Measurements from ENCODE around the gene PARD3B.

PARD3B gene

GRCh38 chr2:205014201-205014600, 468.9 kb downstream of the PARD3B start:
- DNase-seq (ENCODE audit: low spot score): no peak

GRCh38 chr2:205017381-205017780, 472.1 kb downstream of the PARD3B start:
- DNase-seq (ENCODE audit: low spot score): no peak

GRCh38 chr2:205017912-205018311, 472.6 kb downstream of the PARD3B start:
- DNase-seq (ENCODE audit: low spot score): no peak

GRCh38 chr2:205020673-205021072, 475.4 kb downstream of the PARD3B start:
- no peak for DNase-seq (ENCODE audit: low spot score)

- no peak for DNase-seq (ENCODE audit: low spot score)
Observed at GRCh38 chr2:205022841-205023240, 477.6 kb downstream of the PARD3B start.

GRCh38 chr2:205024822-205025518, 479.7 kb downstream of the PARD3B start:
- peak; percentile 9 for DNase-seq (ENCODE audit: low spot score)

- DNase-seq (ENCODE audit: low spot score): no peak
Observed at GRCh38 chr2:205025580-205026240, 480.4 kb downstream of the PARD3B start.

GRCh38 chr2:205030695-205031094, 485.4 kb downstream of the PARD3B start:
- DNase-seq (ENCODE audit: low spot score): no peak

GRCh38 chr2:205032093-205032551, 486.8 kb downstream of the PARD3B start:
- DNase-seq (ENCODE audit: low spot score): no peak

GRCh38 chr2:205033431-205033830, 488.2 kb downstream of the PARD3B start:
- DNase-seq (ENCODE audit: low spot score): no peak

GRCh38 chr2:205034034-205034433, 488.8 kb downstream of the PARD3B start:
- DNase-seq (ENCODE audit: low spot score): no peak

- DNase-seq (ENCODE audit: low spot score): no peak
Observed at GRCh38 chr2:205040323-205040722, 495.0 kb downstream of the PARD3B start.

GRCh38 chr2:205041472-205042130, 496.3 kb downstream of the PARD3B start:
- DNase-seq (ENCODE audit: low spot score): no peak

GRCh38 chr2:205043285-205043684, 498.0 kb downstream of the PARD3B start:
- DNase-seq (ENCODE audit: low spot score): no peak

GRCh38 chr2:205045706-205046105, 500.4 kb downstream of the PARD3B start:
- no peak for DNase-seq (ENCODE audit: low spot score)

- DNase-seq (ENCODE audit: low spot score): peak; percentile 73
Observed at GRCh38 chr2:205047273-205047839, 502.1 kb downstream of the PARD3B start.

GRCh38 chr2:205051417-205051816, 506.1 kb downstream of the PARD3B start:
- DNase-seq (ENCODE audit: low spot score): no peak

GRCh38 chr2:205052781-205053180, 507.5 kb downstream of the PARD3B start:
- no peak for DNase-seq (ENCODE audit: low spot score)

- DNase-seq (ENCODE audit: low spot score): no peak
Observed at GRCh38 chr2:205053827-205054410, 508.6 kb downstream of the PARD3B start.

- no peak for DNase-seq (ENCODE audit: low spot score)
Observed at GRCh38 chr2:205054789-205055188, 509.5 kb downstream of the PARD3B start.

- DNase-seq (ENCODE audit: low spot score): no peak
Observed at GRCh38 chr2:205055251-205055650, 510.0 kb downstream of the PARD3B start.

GRCh38 chr2:205056151-205056561, 510.9 kb downstream of the PARD3B start:
- no peak for DNase-seq (ENCODE audit: low spot score)
